Breast epithelium (tissue), 3 donors: ENCODE data around the gene CDK16.

Source experiments
- POLR2A ChIP-seq: fragments of 450-650 bp; IDR thresholded peaks from one replicate; pipeline ENCODE4 v1.6.1; 2016; ENCODE audit warnings: antibody characterized with exemption, mild to moderate bottlenecking, moderate library complexity
- POLR2AphosphoS5 ChIP-seq, 3 donors: sonication (generic); formaldehyde crosslinking; IDR thresholded peaks; one replicate each; pipeline ENCODE4 v1.6.1; 2017; ENCODE audit warnings: antibody characterized with exemption in 3 of 3
- TF ChIP-seq, protein P1 (sequence below), 3 donors: fragments of 450-650 bp; IDR thresholded peaks; one replicate each; pipeline ENCODE4 v1.5.1; 2016 to 2017; ENCODE audit warnings: antibody characterized with exemption in 3 of 3, mild to moderate bottlenecking in 3 of 3, moderate library complexity in 3 of 3

DNA sequence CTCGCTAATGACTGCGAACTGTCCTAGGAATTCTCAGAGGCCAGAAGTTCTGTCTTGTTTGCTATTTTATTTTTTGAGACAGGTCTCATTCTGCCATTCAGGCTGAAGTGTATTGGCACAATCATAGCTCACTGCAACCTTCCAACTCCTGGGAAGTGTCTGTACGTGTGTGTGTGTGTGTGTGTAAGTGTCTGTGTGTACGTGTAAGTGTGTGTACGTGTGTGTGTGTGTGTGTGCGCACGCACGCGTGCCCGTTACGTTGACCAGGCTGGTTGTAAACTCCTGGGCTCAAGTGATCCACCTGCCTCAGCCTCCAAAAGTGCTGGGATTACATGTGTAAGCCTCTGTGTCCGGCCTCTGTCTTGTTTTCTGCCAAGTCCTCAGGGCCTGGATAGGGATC, 10.4 kb upstream of the CDK16 start:
- TF ChIP-seq, protein P1, sequence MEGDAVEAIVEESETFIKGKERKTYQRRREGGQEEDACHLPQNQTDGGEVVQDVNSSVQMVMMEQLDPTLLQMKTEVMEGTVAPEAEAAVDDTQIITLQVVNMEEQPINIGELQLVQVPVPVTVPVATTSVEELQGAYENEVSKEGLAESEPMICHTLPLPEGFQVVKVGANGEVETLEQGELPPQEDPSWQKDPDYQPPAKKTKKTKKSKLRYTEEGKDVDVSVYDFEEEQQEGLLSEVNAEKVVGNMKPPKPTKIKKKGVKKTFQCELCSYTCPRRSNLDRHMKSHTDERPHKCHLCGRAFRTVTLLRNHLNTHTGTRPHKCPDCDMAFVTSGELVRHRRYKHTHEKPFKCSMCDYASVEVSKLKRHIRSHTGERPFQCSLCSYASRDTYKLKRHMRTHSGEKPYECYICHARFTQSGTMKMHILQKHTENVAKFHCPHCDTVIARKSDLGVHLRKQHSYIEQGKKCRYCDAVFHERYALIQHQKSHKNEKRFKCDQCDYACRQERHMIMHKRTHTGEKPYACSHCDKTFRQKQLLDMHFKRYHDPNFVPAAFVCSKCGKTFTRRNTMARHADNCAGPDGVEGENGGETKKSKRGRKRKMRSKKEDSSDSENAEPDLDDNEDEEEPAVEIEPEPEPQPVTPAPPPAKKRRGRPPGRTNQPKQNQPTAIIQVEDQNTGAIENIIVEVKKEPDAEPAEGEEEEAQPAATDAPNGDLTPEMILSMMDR (IDR thresholded peaks at IDR 0.05): no peak
- TF ChIP-seq POLR2A (no peak), POLR2AphosphoS5 (IDR thresholded peaks at IDR 0.05) (no peak)
